HCT116 (cell line): ENCODE data around the gene IL6R. TPM values are rescaled to one million over a fixed set of nuclear protein-coding genes. Genes with fewer than 3 reads are reported as not detected.

Experiments used
- ATAC-seq: fragments of 200-7000 bp; cut with Tn5 transposase; 2 replicates; pipeline ENCODE4 v1.9.1; 2020; ENCODE audit warnings: mild to moderate bottlenecking, moderate library complexity
- BruUV-seq: library from RNA; stranded (reverse); fragments of 400-500 nt; replicated peaks from 2 replicates; lab custom pipeline; 2021; lab: Mats Ljungman, UMichigan
- CTCF ChIA-PET: fragments of 300-600 bp; sonication (Branson Sonifier 250); formaldehyde crosslinking; loops from one replicate; lab custom pipeline; 2021; ENCODE audit warnings: antibody characterized with exemption; lab: Charles Lee
- POLR2A ChIA-PET: fragments of 300-600, 350-600 bp; sonication (Branson Sonifier 250); formaldehyde crosslinking; loops from one replicate; lab custom pipeline; 2021; ENCODE audit warnings: antibody characterized with exemption; lab: Charles Lee
- RAD21 ChIA-PET, 2 experiments: fragments of 300-600 bp; sonication (Branson Sonifier 250); formaldehyde crosslinking; loops; one replicate each; lab custom pipeline; 2023; ENCODE audit warnings: low total read pairs in 2 of 2; ENCODE audit not compliant: uncharacterized antibody in 2 of 2, unreplicated experiment in 2 of 2, low non-redundant PET in 1 of 2; lab: Charles Lee
- DNase-seq: peaks from one replicate; pipeline ENCODE4 v3.0.0-alpha.2; 2010; ENCODE audit warnings: low read depth, low spot score
- H2AFZ ChIP-seq: fragments of 200-600 bp; shearing (Covaris generic), sonication (generic); 2 replicates; pipeline ENCODE4 v1.6.1; 2017; ENCODE audit warnings: low read depth, mixed run types, mixed read lengths, antibody characterized with exemption, low read length; ENCODE audit not compliant: poor library complexity, severe bottlenecking
- H3K27ac ChIP-seq: 2 replicates; pipeline ENCODE4 v1.5.1; 2012; ENCODE audit warnings: low read depth, low read length
- H3K27me3 ChIP-seq: fragments of 200-600 bp; sonication (generic); 2 replicates; pipeline ENCODE4 v1.6.1; 2016; ENCODE audit warnings: mixed run types, low read length, mixed read lengths; ENCODE audit not compliant: insufficient read depth
- H3K36me3 ChIP-seq, 2 experiments: fragments of 200-500 bp in 1 of 2; fragments of 200-600 bp in 1 of 2; sonication (Bioruptor generic) in 1 of 2; sonication (generic) in 1 of 2; 2 replicates each; pipeline versions ENCODE4 v1.5.1 to v1.6.1; 2014 to 2016; ENCODE audit warnings: low read length in 2 of 2, inconsistent platforms in 1 of 2, mixed read lengths in 1 of 2, mixed run types in 1 of 2; ENCODE audit not compliant: insufficient read depth in 2 of 2, control insufficient read depth in 1 of 2
- H3K4me1 ChIP-seq, 2 experiments: fragments of 200-600 bp in 1 of 2; sonication (generic) in 1 of 2; 2 replicates each; pipeline versions ENCODE4 v1.5.1 to v1.6.1; 2012 to 2017; ENCODE audit warnings: low read length in 2 of 2, inconsistent platforms in 1 of 2, mild to moderate bottlenecking in 1 of 2, mixed read lengths in 1 of 2, mixed run types in 1 of 2, moderate library complexity in 1 of 2; ENCODE audit not compliant: insufficient read depth in 2 of 2, control insufficient read depth in 1 of 2
- H3K4me2 ChIP-seq: fragments of 200-600 bp; sonication (generic); 2 replicates; pipeline ENCODE4 v1.6.1; 2017; ENCODE audit warnings: mixed run types, low read length, mixed read lengths
- H3K4me3 ChIP-seq, 2 experiments: fragments of 200-600 bp in 1 of 2; sonication (generic) in 1 of 2; replicated peaks in 1 of 2; 2 replicates each; pipeline ENCODE4 v1.5.1; 2011 to 2016; ENCODE audit warnings: low read length in 2 of 2, control low read depth in 1 of 2, low read depth in 1 of 2, mild to moderate bottlenecking in 1 of 2, mixed read lengths in 1 of 2, mixed run types in 1 of 2
- H3K79me2 ChIP-seq: fragments of 200-600 bp; sonication (generic); 2 replicates; pipeline ENCODE4 v1.6.1; 2017; ENCODE audit warnings: mild to moderate bottlenecking, mixed run types, low read length, moderate library complexity, mixed read lengths; ENCODE audit not compliant: insufficient read depth
- H3K9ac ChIP-seq: fragments of 200-600 bp; sonication (generic); 2 replicates; pipeline ENCODE4 v1.6.1; 2016; ENCODE audit warnings: low read length, mixed read lengths
- H3K9me2 ChIP-seq: fragments of 200-600 bp; sonication (generic), shearing (Covaris generic); 2 replicates; pipeline ENCODE4 v1.6.1; 2017; ENCODE audit warnings: mixed run types, mild to moderate bottlenecking, moderate library complexity; ENCODE audit not compliant: insufficient read depth
- H3K9me3 ChIP-seq, 2 experiments: fragments of 200-500 bp in 1 of 2; fragments of 200-600 bp in 1 of 2; sonication (Bioruptor generic) in 1 of 2; sonication (generic) in 1 of 2; 2 replicates each; pipeline ENCODE4 v1.6.1; 2014 to 2017; ENCODE audit warnings: low read length in 2 of 2, mixed read lengths in 2 of 2, inconsistent platforms in 1 of 2, low read depth in 1 of 2, mild to moderate bottlenecking in 1 of 2, mixed run types in 1 of 2, moderate library complexity in 1 of 2; ENCODE audit not compliant: control insufficient read depth in 1 of 2, insufficient read depth in 1 of 2
- H4K20me1 ChIP-seq: fragments of 200-600 bp; sonication (generic), shearing (Covaris generic); 2 replicates; pipeline ENCODE4 v1.6.1; 2017; ENCODE audit warnings: mixed run types, mild to moderate bottlenecking, moderate library complexity; ENCODE audit not compliant: insufficient read depth
- CBX3 ChIP-seq: IDR thresholded peaks from 2 replicates; pipeline ENCODE4 v1.6.1; 2012; ENCODE audit warnings: low read depth
- CEBPB ChIP-seq: IDR thresholded peaks from 2 replicates; pipeline ENCODE4 v1.6.1; 2012; ENCODE audit warnings: low read depth
- EZH2 ChIP-seq: fragments of 200-600 bp; sonication (generic); IDR thresholded peaks from 2 replicates; pipeline ENCODE4 v1.6.1; 2017; ENCODE audit warnings: antibody characterized with exemption, mixed run types
- JUND ChIP-seq: IDR thresholded peaks from 2 replicates; pipeline ENCODE4 v1.6.1; 2012
- POLR2A ChIP-seq: IDR thresholded peaks from 2 replicates; pipeline ENCODE4 v1.7.0; 2011; ENCODE audit warnings: borderline replicate concordance; ENCODE audit not compliant: insufficient read depth, insufficient read length; ENCODE audit errors: extremely low read depth
- POLR2AphosphoS5 ChIP-seq: IDR thresholded peaks from 2 replicates; pipeline ENCODE4 v1.6.1; 2011; ENCODE audit warnings: mild to moderate bottlenecking, low read depth, low read length, moderate library complexity
- RAD21 ChIP-seq: IDR thresholded peaks from 2 replicates; pipeline ENCODE4 v1.6.1; 2012; ENCODE audit warnings: low read depth, mild to moderate bottlenecking
- SIN3A ChIP-seq: IDR thresholded peaks from 2 replicates; pipeline ENCODE4 v1.6.1; 2012; ENCODE audit warnings: low read depth
- SP1 ChIP-seq: IDR thresholded peaks from 2 replicates; pipeline ENCODE4 v1.6.1; 2012; ENCODE audit warnings: low read depth
- SRF ChIP-seq: IDR thresholded peaks from 2 replicates; pipeline ENCODE4 v1.6.1; 2012; ENCODE audit warnings: low read depth
- YY1 ChIP-seq: IDR thresholded peaks from 2 replicates; pipeline ENCODE4 v1.6.1; 2011; ENCODE audit warnings: low read length, low read depth, moderate library complexity, mild to moderate bottlenecking; ENCODE audit not compliant: insufficient replicate concordance; ENCODE audit errors: extremely low read depth
- ZFX ChIP-seq: fragments of 450-650 bp; IDR thresholded peaks from 2 replicates; pipeline ENCODE4 v1.6.1; 2017
- ZNF274 ChIP-seq: fragments of 200-500 bp; sonication (Bioruptor generic); IDR thresholded peaks from 2 replicates; pipeline ENCODE4 v1.6.1; 2014; ENCODE audit warnings: mild to moderate bottlenecking, low read depth, low read length, inconsistent platforms
- intact Hi-C: fragments of 100-400 bp; cut with micrococcal nuclease; formaldehyde crosslinking; loops from 2 replicates; pipeline ENCODE4 v1.10.0; 2022
- total RNA-seq: library from RNA; stranded (reverse); gene quantifications from one replicate; pipeline ENCODE4 v1.2.1, GENCODE V29; 2021; ENCODE audit not compliant: unreplicated experiment
- TF ChIP-seq, protein P1 (sequence below): IDR thresholded peaks from 2 replicates; pipeline ENCODE4 v1.6.1; 2011; ENCODE audit warnings: mild to moderate bottlenecking, low read length, moderate library complexity; ENCODE audit not compliant: insufficient replicate concordance; ENCODE audit errors: extremely low read depth
- TF ChIP-seq, protein P2 (sequence below): IDR thresholded peaks from 2 replicates; pipeline ENCODE4 v1.6.1; 2012
- TF ChIP-seq, protein P3 (sequence below): IDR thresholded peaks from 2 replicates; pipeline ENCODE4 v1.6.1; 2012; ENCODE audit warnings: low read depth

The IL6R gene
- total RNA-seq, 1 experiment from 2014 or later, result 6.8 TPM

DNA sequence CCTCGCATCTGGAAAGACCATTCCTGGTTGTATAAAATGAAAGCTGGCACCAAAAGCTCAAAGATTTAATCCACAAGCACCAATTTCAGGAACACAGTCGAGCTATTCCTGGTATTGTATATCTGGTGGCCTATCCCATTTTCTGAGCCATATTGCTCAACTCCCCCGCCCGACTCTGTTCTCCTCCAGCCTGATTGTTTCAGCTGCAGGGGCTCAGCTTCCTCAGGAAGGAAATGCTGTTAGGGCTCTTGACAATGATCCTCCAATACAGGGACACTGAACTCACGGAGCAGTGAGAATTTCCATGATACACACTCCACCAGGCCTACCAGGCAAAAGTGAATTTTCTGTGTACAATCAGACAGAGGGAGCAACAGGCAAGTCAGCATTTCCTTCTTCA is 80.0 kb downstream of the IL6R start:
- no peak for ATAC-seq
- Histone ChIP-seq H3K4me3 (no peak overlapping the region), H3K9me3 (no peaks in the 10 kb centered on the region), H3K4me1 (peaks cover 6 to 15% of the 10 kb centered on the region in 2 experiments), H3K4me2 (no peak overlapping the region), H3K79me2 (no peaks in the 10 kb centered on the region), H3K36me3 (no peaks in the 10 kb centered on the region), H3K9ac (no peak overlapping the region), H3K27ac (no peak overlapping the region), H3K27me3 (no peaks in the 10 kb centered on the region; the same call in 1 of the 2 replicates), H2AFZ (no peak overlapping the region), H4K20me1 (no peaks in the 10 kb centered on the region), H3K9me2 (no peaks in the 10 kb centered on the region)
- RAD21 ChIA-PET, result no interaction called here
- CTCF ChIA-PET, result interaction anchor here (1.1 to 3.6 kb wide), 2 partner anchors 20 to 61 kb away, joined by 3 to 23 read pairs; no protein-coding TSS in a partner anchor
- TF ChIP-seq, protein P1, sequence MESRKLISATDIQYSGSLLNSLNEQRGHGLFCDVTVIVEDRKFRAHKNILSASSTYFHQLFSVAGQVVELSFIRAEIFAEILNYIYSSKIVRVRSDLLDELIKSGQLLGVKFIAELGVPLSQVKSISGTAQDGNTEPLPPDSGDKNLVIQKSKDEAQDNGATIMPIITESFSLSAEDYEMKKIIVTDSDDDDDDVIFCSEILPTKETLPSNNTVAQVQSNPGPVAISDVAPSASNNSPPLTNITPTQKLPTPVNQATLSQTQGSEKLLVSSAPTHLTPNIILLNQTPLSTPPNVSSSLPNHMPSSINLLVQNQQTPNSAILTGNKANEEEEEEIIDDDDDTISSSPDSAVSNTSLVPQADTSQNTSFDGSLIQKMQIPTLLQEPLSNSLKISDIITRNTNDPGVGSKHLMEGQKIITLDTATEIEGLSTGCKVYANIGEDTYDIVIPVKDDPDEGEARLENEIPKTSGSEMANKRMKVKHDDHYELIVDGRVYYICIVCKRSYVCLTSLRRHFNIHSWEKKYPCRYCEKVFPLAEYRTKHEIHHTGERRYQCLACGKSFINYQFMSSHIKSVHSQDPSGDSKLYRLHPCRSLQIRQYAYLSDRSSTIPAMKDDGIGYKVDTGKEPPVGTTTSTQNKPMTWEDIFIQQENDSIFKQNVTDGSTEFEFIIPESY, result no peak
- POLR2A ChIA-PET, result no interaction called here
- BruUV-seq, result no TSS peak
- no peak for DNase-seq
- intact Hi-C loops, result no loop called here

DNA sequence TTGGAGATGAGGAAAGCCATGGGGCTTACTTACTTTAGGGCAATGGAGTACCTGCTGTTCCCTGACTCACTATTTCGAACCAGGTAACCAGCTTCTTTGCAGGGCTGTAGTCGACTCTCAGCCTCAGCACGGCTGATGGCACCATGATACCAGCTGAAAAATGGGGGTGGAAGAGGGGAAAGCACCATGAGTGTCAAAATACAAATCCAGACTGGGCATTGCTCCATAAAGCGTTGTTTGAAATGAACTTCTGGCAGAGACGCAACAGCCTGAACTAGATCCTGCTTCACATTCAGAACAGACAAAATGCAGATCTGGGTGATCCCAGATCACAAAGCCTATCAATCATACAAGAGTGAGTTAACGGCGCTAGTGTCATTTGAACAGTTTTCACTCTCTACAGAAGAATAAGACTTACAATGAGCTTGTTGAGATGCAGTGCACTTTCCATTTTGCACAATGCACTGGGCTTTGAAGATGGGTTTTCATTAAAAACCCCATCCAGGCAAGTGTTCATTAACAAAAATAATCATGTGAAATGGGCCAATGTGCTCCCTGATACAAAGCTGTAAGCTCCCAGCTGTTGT is 80.9 kb downstream of the IL6R start:
- ChIA-PET RAD21 (no interaction called here), CTCF (interaction anchor here (0.6 to 1.2 kb wide), 2 partner anchors 61 to 516 kb away, joined by 3 to 4 read pairs; partner anchors contain the start of gene ZBTB7B), POLR2A (no interaction called here)
- no peak for DNase-seq
- no peak overlapping the region for H3K4me3 ChIP-seq
- no peak overlapping the region for H3K27ac ChIP-seq
- H3K4me2 ChIP-seq, result no peak overlapping the region
- peaks cover 6 to 15% of the 10 kb centered on the region in 2 experiments for H3K4me1 ChIP-seq
- no peaks in the 10 kb centered on the region for H4K20me1 ChIP-seq
- no peaks in the 10 kb centered on the region; the same call in 1 of the 2 replicates for H3K27me3 ChIP-seq
- no TSS peak for BruUV-seq
- no peak for ATAC-seq
- H2AFZ ChIP-seq, result no peak overlapping the region
- H3K36me3 ChIP-seq, result no peaks in the 10 kb centered on the region
- intact Hi-C loops, result no loop called here
- H3K79me2 ChIP-seq, result no peaks in the 10 kb centered on the region
- H3K9me3 ChIP-seq, result no peaks in the 10 kb centered on the region
- no peak overlapping the region for H3K9ac ChIP-seq
- no peaks in the 10 kb centered on the region for H3K9me2 ChIP-seq
- no peak for TF ChIP-seq RAD21
- TF ChIP-seq ZFX, result no peak
- no peak for TF ChIP-seq SRF
- no peak for TF ChIP-seq YY1
- TF ChIP-seq, protein P2, sequence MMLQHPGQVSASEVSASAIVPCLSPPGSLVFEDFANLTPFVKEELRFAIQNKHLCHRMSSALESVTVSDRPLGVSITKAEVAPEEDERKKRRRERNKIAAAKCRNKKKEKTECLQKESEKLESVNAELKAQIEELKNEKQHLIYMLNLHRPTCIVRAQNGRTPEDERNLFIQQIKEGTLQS, result no peak
- TF ChIP-seq POLR2A, result no peak
- no peak for TF ChIP-seq SP1
- no peak for TF ChIP-seq CEBPB
- no peak for TF ChIP-seq SIN3A
- TF ChIP-seq ZNF274, result no peak
- no peak for TF ChIP-seq JUND
- TF ChIP-seq, protein P3, sequence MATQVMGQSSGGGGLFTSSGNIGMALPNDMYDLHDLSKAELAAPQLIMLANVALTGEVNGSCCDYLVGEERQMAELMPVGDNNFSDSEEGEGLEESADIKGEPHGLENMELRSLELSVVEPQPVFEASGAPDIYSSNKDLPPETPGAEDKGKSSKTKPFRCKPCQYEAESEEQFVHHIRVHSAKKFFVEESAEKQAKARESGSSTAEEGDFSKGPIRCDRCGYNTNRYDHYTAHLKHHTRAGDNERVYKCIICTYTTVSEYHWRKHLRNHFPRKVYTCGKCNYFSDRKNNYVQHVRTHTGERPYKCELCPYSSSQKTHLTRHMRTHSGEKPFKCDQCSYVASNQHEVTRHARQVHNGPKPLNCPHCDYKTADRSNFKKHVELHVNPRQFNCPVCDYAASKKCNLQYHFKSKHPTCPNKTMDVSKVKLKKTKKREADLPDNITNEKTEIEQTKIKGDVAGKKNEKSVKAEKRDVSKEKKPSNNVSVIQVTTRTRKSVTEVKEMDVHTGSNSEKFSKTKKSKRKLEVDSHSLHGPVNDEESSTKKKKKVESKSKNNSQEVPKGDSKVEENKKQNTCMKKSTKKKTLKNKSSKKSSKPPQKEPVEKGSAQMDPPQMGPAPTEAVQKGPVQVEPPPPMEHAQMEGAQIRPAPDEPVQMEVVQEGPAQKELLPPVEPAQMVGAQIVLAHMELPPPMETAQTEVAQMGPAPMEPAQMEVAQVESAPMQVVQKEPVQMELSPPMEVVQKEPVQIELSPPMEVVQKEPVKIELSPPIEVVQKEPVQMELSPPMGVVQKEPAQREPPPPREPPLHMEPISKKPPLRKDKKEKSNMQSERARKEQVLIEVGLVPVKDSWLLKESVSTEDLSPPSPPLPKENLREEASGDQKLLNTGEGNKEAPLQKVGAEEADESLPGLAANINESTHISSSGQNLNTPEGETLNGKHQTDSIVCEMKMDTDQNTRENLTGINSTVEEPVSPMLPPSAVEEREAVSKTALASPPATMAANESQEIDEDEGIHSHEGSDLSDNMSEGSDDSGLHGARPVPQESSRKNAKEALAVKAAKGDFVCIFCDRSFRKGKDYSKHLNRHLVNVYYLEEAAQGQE, result no peak
- no peak for TF ChIP-seq EZH2
- no peak for TF ChIP-seq CBX3
- no peak for TF ChIP-seq POLR2AphosphoS5
